GM12892 (cell line): ENCODE data around the gene C16orf86.

Experiments used
- POLR2A ChIP-seq: IDR thresholded peaks from 2 replicates; pipeline ENCODE4 v1.6.1; 2011; ENCODE audit warnings: low read depth, low read length, control low read depth
- POLR2AphosphoS5 ChIP-seq: IDR thresholded peaks from 2 replicates; pipeline ENCODE4 v1.6.1; 2011; ENCODE audit warnings: low read depth, low read length, control low read depth
- TAF1 ChIP-seq: IDR thresholded peaks from 2 replicates; pipeline ENCODE4 v1.6.1; 2011; ENCODE audit warnings: low read depth, mild to moderate bottlenecking, control low read depth, low read length, borderline replicate concordance

DNA sequence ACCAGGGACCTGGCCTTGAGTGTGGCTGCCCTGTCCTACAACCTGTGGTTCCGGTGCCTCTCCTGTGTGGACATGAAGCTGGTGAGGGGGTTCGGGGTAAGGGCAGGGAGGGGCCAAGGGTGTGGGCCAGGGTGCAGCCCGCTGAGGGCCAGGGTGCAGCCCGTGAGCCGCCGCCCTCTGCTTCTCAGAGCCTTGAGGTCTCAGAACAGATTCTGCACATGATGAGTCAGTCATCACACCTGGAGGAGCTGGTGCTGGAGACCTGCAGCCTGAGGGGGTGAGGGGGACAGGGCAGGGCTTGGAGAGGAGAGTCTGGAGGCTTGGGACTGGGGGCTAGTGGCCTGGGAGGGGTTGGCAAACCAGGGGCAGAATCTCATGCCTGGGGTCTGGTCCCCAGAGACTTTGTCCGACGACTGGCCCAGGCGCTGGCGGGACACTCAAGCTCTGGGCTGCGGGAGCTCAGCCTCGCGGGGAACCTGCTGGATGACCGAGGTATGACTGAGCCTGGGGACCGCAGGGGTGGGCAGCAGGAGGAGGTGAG is 19.4 kb upstream of the C16orf86 start:
- TF ChIP-seq POLR2A, result no peak
- no peak for TF ChIP-seq POLR2AphosphoS5
- TF ChIP-seq TAF1, result no peak
